DND-41 (cell line): ENCODE measurements around the gene CSPG5.

ENCODE experiments used
- ATAC-seq: fragments of 200-7000 bp; cut with Tn5 transposase; 3 replicates; pipeline ENCODE4 v1.9.1; 2021; ENCODE audit warnings: low read depth; ENCODE audit not compliant: insufficient read depth
- DNase-seq: peaks from one replicate; pipeline ENCODE4 v3.0.0-alpha.2; 2020
- H2AFZ ChIP-seq: 2 replicates; pipeline ENCODE4 v1.6.0; 2012; ENCODE audit warnings: low read depth, low read length
- H3K27ac ChIP-seq: 2 replicates; pipeline ENCODE4 v1.5.1; 2012; ENCODE audit warnings: low read length, inconsistent platforms
- H3K27me3 ChIP-seq: fragments of 200-600 bp; sonication (generic); 2 replicates; pipeline ENCODE4 v1.6.0; 2012; ENCODE audit warnings: low read length, mild to moderate bottlenecking, inconsistent platforms; ENCODE audit not compliant: insufficient read depth, poor library complexity
- H3K36me3 ChIP-seq: 2 replicates; pipeline ENCODE4 v1.5.1; 2012; ENCODE audit warnings: low read length, inconsistent platforms; ENCODE audit not compliant: insufficient read depth
- H3K4me1 ChIP-seq: 2 replicates; pipeline ENCODE4 v1.5.1; 2012; ENCODE audit warnings: mild to moderate bottlenecking, low read length; ENCODE audit not compliant: insufficient read depth
- H3K4me2 ChIP-seq: 2 replicates; pipeline ENCODE4 v1.6.0; 2012; ENCODE audit warnings: mild to moderate bottlenecking, moderate library complexity, low read length, inconsistent platforms; ENCODE audit not compliant: insufficient read depth
- H3K4me3 ChIP-seq, 2 experiments: fragments of 200-600 bp in 1 of 2; shearing (Covaris generic) in 1 of 2; 2 replicates each; pipeline ENCODE4 v1.5.1; 2012 to 2016; ENCODE audit warnings: inconsistent platforms in 2 of 2, low read length in 2 of 2, mild to moderate bottlenecking in 2 of 2, low read depth in 1 of 2, moderate library complexity in 1 of 2
- H3K79me2 ChIP-seq: 2 replicates; pipeline ENCODE4 v1.6.0; 2012; ENCODE audit warnings: low read length, inconsistent platforms; ENCODE audit not compliant: insufficient read depth
- H3K9ac ChIP-seq: 2 replicates; pipeline ENCODE4 v1.6.0; 2012; ENCODE audit warnings: low read depth, mild to moderate bottlenecking, inconsistent platforms, low read length, moderate library complexity
- H3K9me3 ChIP-seq: 2 replicates; pipeline ENCODE4 v1.5.1; 2012; ENCODE audit warnings: low read length, moderate library complexity, mild to moderate bottlenecking, inconsistent platforms; ENCODE audit not compliant: insufficient read depth, severe bottlenecking
- H4K20me1 ChIP-seq: 2 replicates; pipeline ENCODE4 v1.6.0; 2012; ENCODE audit warnings: low read length; ENCODE audit not compliant: insufficient read depth
- CTCF ChIP-seq: IDR thresholded peaks from 2 replicates; pipeline ENCODE4 v1.5.1; 2012; ENCODE audit warnings: borderline replicate concordance, low read length, moderate library complexity, mild to moderate bottlenecking; ENCODE audit not compliant: poor library complexity, severe bottlenecking; ENCODE audit errors: extremely low read depth
- EZH2 ChIP-seq: IDR thresholded peaks from 3 replicates; pipeline ENCODE4 v1.6.1; 2012; ENCODE audit warnings: borderline replicate concordance, low read depth, mild to moderate bottlenecking, moderate library complexity, low read length, inconsistent platforms; ENCODE audit not compliant: severe bottlenecking

CSPG5 gene, protein sequence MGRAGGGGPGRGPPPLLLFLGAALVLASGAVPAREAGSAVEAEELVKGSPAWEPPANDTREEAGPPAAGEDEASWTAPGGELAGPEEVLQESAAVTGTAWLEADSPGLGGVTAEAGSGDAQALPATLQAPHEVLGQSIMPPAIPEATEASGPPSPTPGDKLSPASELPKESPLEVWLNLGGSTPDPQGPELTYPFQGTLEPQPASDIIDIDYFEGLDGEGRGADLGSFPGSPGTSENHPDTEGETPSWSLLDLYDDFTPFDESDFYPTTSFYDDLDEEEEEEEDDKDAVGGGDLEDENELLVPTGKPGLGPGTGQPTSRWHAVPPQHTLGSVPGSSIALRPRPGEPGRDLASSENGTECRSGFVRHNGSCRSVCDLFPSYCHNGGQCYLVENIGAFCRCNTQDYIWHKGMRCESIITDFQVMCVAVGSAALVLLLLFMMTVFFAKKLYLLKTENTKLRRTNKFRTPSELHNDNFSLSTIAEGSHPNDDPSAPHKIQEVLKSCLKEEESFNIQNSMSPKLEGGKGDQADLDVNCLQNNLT

DNA sequence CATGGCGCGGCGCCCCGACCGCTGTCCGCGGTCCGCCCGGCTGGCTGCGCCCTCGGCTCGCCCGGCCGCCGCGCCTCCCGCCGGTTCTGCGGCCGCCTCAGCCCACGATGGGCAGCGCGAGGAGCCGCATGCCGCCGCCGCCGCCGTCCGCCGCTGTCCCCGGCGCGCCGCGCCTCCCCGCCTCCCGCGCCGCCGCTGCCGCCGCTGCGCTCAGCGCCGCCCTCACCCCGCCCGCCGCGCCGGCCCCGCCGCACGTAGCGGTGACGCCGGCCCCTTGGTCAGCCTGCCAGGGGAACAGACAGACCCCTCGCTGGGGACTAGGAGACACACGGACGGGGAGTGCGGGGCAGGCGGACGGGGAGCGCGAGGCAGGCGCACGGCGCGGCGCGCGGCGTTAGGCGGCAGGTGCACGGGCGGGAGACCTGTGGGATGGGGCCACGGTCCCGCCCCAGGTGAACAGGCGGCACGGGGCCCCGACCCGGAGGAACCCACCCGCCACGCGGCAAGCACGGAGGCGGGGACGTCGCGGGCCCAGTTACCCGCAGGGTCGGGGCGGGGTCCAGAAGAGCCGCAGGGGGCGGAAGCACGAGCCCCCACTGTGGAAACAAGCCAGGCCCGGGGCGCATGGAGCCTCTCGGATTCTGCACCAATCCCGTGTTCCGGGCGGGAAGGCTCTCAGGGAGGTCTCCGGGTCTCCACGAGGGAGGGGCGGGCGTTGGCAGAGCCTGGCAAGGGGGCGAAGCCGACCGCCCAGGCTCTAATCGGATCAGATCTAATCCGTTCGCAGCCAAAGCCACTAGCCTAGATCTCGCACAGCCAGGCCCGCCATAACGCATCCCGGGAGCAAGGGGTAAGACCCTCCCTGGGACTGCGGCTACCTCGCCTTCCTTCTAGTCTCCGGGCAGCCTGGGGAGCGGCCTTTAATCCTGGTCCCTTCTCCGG, at the start of gene CSPG5:
Gene CSPG5 (minus strand): TSS at position 175 of the 942 bp plus-strand sequence. CDS start 172 bp downstream, at position 3.
- DNase-seq, result no peak
- no peak for TF ChIP-seq EZH2
- Histone ChIP-seq H4K20me1 (0 out of 2 replicates have a peak, but pooled peaks cover 10% of the 10 kb centered on the region), H2AFZ (no peak within 1 kb of the TSS), H3K27ac (no peak within 1 kb of the TSS), H3K4me3 (no peak within 1 kb of the TSS), H3K4me2 (no peak within 1 kb of the TSS), H3K27me3 (no peaks in the 10 kb centered on the region), H3K36me3 (no peaks in the 10 kb centered on the region), H3K79me2 (no peaks in the 10 kb centered on the region), H3K9me3 (no peaks in the 10 kb centered on the region), H3K4me1 (no peaks in the 10 kb centered on the region), H3K9ac (no peak within 1 kb of the TSS)
- ATAC-seq, result no peak

- Histone ChIP-seq H3K9me3 (no peaks in the 10 kb centered on the region), H3K27ac (no peak overlapping the region), H3K27me3 (no peaks in the 10 kb centered on the region)
These were observed 49.8 kb upstream of the CSPG5 start for GRCh38 chr3:47628426-47628825.

GRCh38 chr3:47622671-47623461, 44.2 kb upstream of the CSPG5 start:
- Histone ChIP-seq H3K27me3 (no peaks in the 10 kb centered on the region), H3K4me2 (no peak overlapping the region), H4K20me1 (no peaks in the 10 kb centered on the region), H3K79me2 (no peaks in the 10 kb centered on the region), H3K36me3 (peaks cover 92% of the 10 kb centered on the region), H3K27ac (no peak overlapping the region), H3K4me1 (no peaks in the 10 kb centered on the region), H3K9me3 (no peaks in the 10 kb centered on the region), H3K4me3 (no peak overlapping the region), H2AFZ (no peak overlapping the region), H3K9ac (no peak overlapping the region)
- DNase-seq (no peak), ATAC-seq (no peak)
- TF ChIP-seq EZH2 (no peak), CTCF (no peak)

More at GRCh38 chr3:47628426-47628825, 49.8 kb upstream of the CSPG5 start:
- DNase-seq (no peak), ATAC-seq (no peak)
- Histone ChIP-seq H3K9ac (no peak overlapping the region), H3K4me3 (no peak overlapping the region), H4K20me1 (no peaks in the 10 kb centered on the region), H3K4me1 (no peaks in the 10 kb centered on the region), H2AFZ (no peak overlapping the region), H3K36me3 (peaks cover 90% of the 10 kb centered on the region), H3K79me2 (no peaks in the 10 kb centered on the region), H3K4me2 (no peak overlapping the region)
- TF ChIP-seq EZH2 (no peak), CTCF (no peak)
